MCF 10A (cell line): Measurements from ENCODE around the gene ARHGEF4. TPM values are rescaled to one million over a fixed set of nuclear protein-coding genes. Genes with fewer than 3 reads are reported as not detected.

Experiments
- BruUV-seq: library from RNA; stranded (reverse); fragments of 400-500 nt; replicated peaks from 2 replicates; lab custom pipeline; 2021; lab: Mats Ljungman, UMichigan
- CTCF ChIA-PET: fragments of 300-600 bp; sonication (Branson Sonifier 250); formaldehyde crosslinking; extraction: SDS; loops from one replicate; lab custom pipeline; 2021; ENCODE audit warnings: antibody characterized with exemption, inconsistent platforms; lab: Yijun Ruan, JAX
- POLR2A ChIA-PET: fragments of 300-600, 350-650 bp; sonication (Branson Sonifier 250); formaldehyde crosslinking; extraction: SDS; loops from one replicate; lab custom pipeline; 2020; ENCODE audit warnings: antibody characterized with exemption, inconsistent platforms; lab: Yijun Ruan, JAX
- DNase-seq: peaks from one replicate; pipeline ENCODE4 v3.0.0-alpha.2; 2018; ENCODE audit not compliant: unreplicated experiment
- H3K27ac Mint-ChIP-seq: one replicate; pipeline ENCODE4 v1.8.0; 2022; ENCODE audit warnings: mild to moderate bottlenecking, low read depth, mixed read lengths; ENCODE audit not compliant: unreplicated experiment
- H3K27me3 Mint-ChIP-seq: one replicate; pipeline ENCODE4 v1.8.0; 2022; ENCODE audit warnings: mixed read lengths; ENCODE audit not compliant: insufficient read depth, unreplicated experiment
- H3K36me3 Mint-ChIP-seq: one replicate; pipeline ENCODE4 v1.8.0; 2022; ENCODE audit warnings: mild to moderate bottlenecking, moderate library complexity, mixed read lengths; ENCODE audit not compliant: insufficient read depth, unreplicated experiment
- H3K4me1 Mint-ChIP-seq: one replicate; pipeline ENCODE4 v1.8.0; 2022; ENCODE audit warnings: mixed read lengths; ENCODE audit not compliant: insufficient read depth, unreplicated experiment
- H3K4me3 Mint-ChIP-seq: one replicate; pipeline ENCODE4 v1.8.0; 2022; ENCODE audit warnings: mild to moderate bottlenecking, moderate library complexity, mixed read lengths; ENCODE audit not compliant: unreplicated experiment
- H3K9me3 Mint-ChIP-seq: one replicate; pipeline ENCODE4 v1.8.0; 2022; ENCODE audit warnings: mixed read lengths; ENCODE audit not compliant: unreplicated experiment
- CTCF ChIP-seq: fragments of 200-600 bp; IDR thresholded peaks from one replicate; pipeline ENCODE4 v1.8.0; 2022; ENCODE audit warnings: antibody characterized with exemption, mild to moderate bottlenecking; ENCODE audit not compliant: unreplicated experiment
- intact Hi-C: fragments of 100-400 bp; cut with micrococcal nuclease; formaldehyde crosslinking; loops from 2 replicates; pipeline ENCODE4 v1.14.1; 2022
- total RNA-seq: library from RNA; stranded (reverse); gene quantifications from 2 replicates; pipeline ENCODE4 v1.2.3, GENCODE V29; 2022

The ARHGEF4 gene
- total RNA-seq, 1 experiment from 2014 or later = 52.0 TPM

GRCh38 chr2:130878933-130879332 is 42.2 kb downstream of the ARHGEF4 start:
- peaks cover 6% of the 10 kb centered on the region for H3K36me3 Mint-ChIP-seq
- DNase-seq = no peak
- no peak for TF ChIP-seq CTCF
- no peak overlapping the region for H3K4me3 Mint-ChIP-seq
- POLR2A ChIA-PET = no interaction called here
- BruUV-seq = no TSS peak
- no peaks in the 10 kb centered on the region for H3K9me3 Mint-ChIP-seq
- peaks cover 50% of the 10 kb centered on the region for H3K4me1 Mint-ChIP-seq
- no peak overlapping the region for H3K27ac Mint-ChIP-seq
- no peaks in the 10 kb centered on the region for H3K27me3 Mint-ChIP-seq
- CTCF ChIA-PET = interaction anchor here (1.9 to 14.9 kb wide), 2 partner anchors 9 to 81 kb away, joined by 16 to 259 read pairs; no protein-coding TSS in a partner anchor
- intact Hi-C loops = no loop called here

- ChIA-PET CTCF (interaction anchor here (0.6 to 14.9 kb wide), 9 partner anchors 8 to 162 kb away, joined by 3 to 259 read pairs (median 3); no protein-coding TSS in a partner anchor), POLR2A (interaction anchor here (0.7 to 2.6 kb wide), 6 partner anchors 9 to 135 kb away, joined by 3 to 8 read pairs (median 4); no protein-coding TSS in a partner anchor)
- intact Hi-C loops = no loop called here
- H3K4me3 Mint-ChIP-seq = no peak overlapping the region
- peak; percentile 71 for DNase-seq
- TF ChIP-seq CTCF = no peak
- peaks cover 7% of the 10 kb centered on the region for H3K36me3 Mint-ChIP-seq
- BruUV-seq = no TSS peak
- H3K4me1 Mint-ChIP-seq = peaks cover 46% of the 10 kb centered on the region
- no peaks in the 10 kb centered on the region for H3K27me3 Mint-ChIP-seq
- no peaks in the 10 kb centered on the region for H3K9me3 Mint-ChIP-seq
- H3K27ac Mint-ChIP-seq = peak overlapping the region; percentile 49
Observed at GRCh38 chr2:130882111-130882690, 45.5 kb downstream of the ARHGEF4 start.

GRCh38 chr2:130882991-130883390 is 46.3 kb downstream of the ARHGEF4 start:
- Mint-ChIP-seq H3K9me3 (no peaks in the 10 kb centered on the region), H3K4me1 (peaks cover 40% of the 10 kb centered on the region), H3K27ac (peak overlapping the region; percentile 49), H3K36me3 (peaks cover 7% of the 10 kb centered on the region), H3K27me3 (no peaks in the 10 kb centered on the region), H3K4me3 (no peak overlapping the region)
- BruUV-seq = no TSS peak
- intact Hi-C loops = no loop called here
- TF ChIP-seq CTCF = no peak
- CTCF ChIA-PET = interaction anchor here (0.6 to 3.8 kb wide), 11 partner anchors 8 to 161 kb away, joined by 3 to 40 read pairs (median 3); no protein-coding TSS in a partner anchor
- POLR2A ChIA-PET = interaction anchor here (1.4 to 2.8 kb wide), 3 partner anchors 10 to 29 kb away, joined by 3 to 8 read pairs (median 7); no protein-coding TSS in a partner anchor
- no peak for DNase-seq

- ChIA-PET CTCF (interaction anchor here (0.5 to 3.8 kb wide), 11 partner anchors 10 to 160 kb away, joined by 3 to 40 read pairs (median 5); no protein-coding TSS in a partner anchor), POLR2A (interaction anchor here (1.4 to 2.8 kb wide), 4 partner anchors 9 to 29 kb away, joined by 3 to 8 read pairs (median 6); no protein-coding TSS in a partner anchor)
- BruUV-seq = no TSS peak
- no peak for DNase-seq
- no peaks in the 10 kb centered on the region for H3K27me3 Mint-ChIP-seq
- no peaks in the 10 kb centered on the region for H3K9me3 Mint-ChIP-seq
- H3K4me1 Mint-ChIP-seq = peaks cover 40% of the 10 kb centered on the region
- TF ChIP-seq CTCF = no peak
- peak overlapping the region; percentile 49 for H3K27ac Mint-ChIP-seq
- peaks cover 7% of the 10 kb centered on the region for H3K36me3 Mint-ChIP-seq
- H3K4me3 Mint-ChIP-seq = no peak overlapping the region
- intact Hi-C loops = no loop called here
Observed at GRCh38 chr2:130883496-130883895, 46.8 kb downstream of the ARHGEF4 start.
